Pancreas (tissue), 10 donors: ENCODE results near the gene SALL1. TPM values are rescaled to one million over a fixed set of nuclear protein-coding genes. Genes with fewer than 3 reads are reported as not detected.

ENCODE experiments used
- ATAC-seq, 4 donors: fragments of 200-7000 bp; cut with Tn5 transposase; one replicate each; pipeline versions ENCODE4 v1.8.0 to v1.9.1; 2020; ENCODE audit warnings: mild to moderate bottlenecking in 4 of 4, moderate library complexity in 4 of 4
- DNase-seq, 6 donors: peaks; one replicate each; pipeline ENCODE4 v3.0.0-alpha.2; 2020
- FAIRE-seq: peaks from 2 replicates; lab custom pipeline; 2012; peaks lifted over from hg19 to GRCh38; lab: Jason Lieb, UNC
- H3K27ac ChIP-seq, 4 donors: fragments of 200-600 bp; sonication (generic); 1 replicate in 3 of 4; 2 replicates in 1 of 4; pipeline versions ENCODE4 v1.5.0 to v1.8.0; 2020
- H3K27me3 ChIP-seq, 4 donors: fragments of 200-600 bp; one replicate each; pipeline ENCODE4 v1.8.0; 2021
- H3K36me3 ChIP-seq, 3 donors: fragments of 200-600 bp; sonication (generic) in 1 of 3; one replicate each; pipeline versions ENCODE4 v1.5.0 to v1.8.0; 2020 to 2021
- H3K4me1 ChIP-seq, 3 donors: fragments of 200-600 bp; one replicate each; pipeline ENCODE4 v1.8.0; 2021
- H3K4me3 ChIP-seq, 4 donors: fragments of 200-600 bp; sonication (generic) in 2 of 4; one replicate each; pipeline versions ENCODE4 v1.5.0 to v1.8.0; 2020 to 2021
- H3K9me3 ChIP-seq, 4 donors: fragments of 200-600 bp; one replicate each; pipeline ENCODE4 v1.8.0; 2021
- CTCF ChIP-seq, 4 donors: fragments of 200-600 bp; sonication (generic) in 3 of 4; IDR thresholded peaks; one replicate each; pipeline versions ENCODE4 v1.5.0 to v1.8.0; 2021; ENCODE audit warnings: antibody characterized with exemption in 4 of 4
- WGBS, 2 donors: extraction: QIAGEN DNeasy Blood & Tissue Kit; methylation state at CpG; one replicate each; pipeline ENCODE4 v1.1.7; 2013; 5-methylcytosine and 5-hydroxymethylcytosine counted together
- intact Hi-C, 3 donors: fragments of 100-400 bp; cut with DNase I; formaldehyde crosslinking; loops; one replicate each; pipeline versions ENCODE4 v1.11.1 to v1.14.2; 2022
- polyA plus RNA-seq, 2 donors: library from polyadenylated mRNA; stranded (reverse); fragments of 200-250 nt; gene quantifications; one replicate each; pipeline ENCODE4 v1.2.3, GENCODE V29; 2013
- total RNA-seq, 6 donors: library from RNA; stranded (reverse); fragmentation: NEBNext Ultra II Directional in 4 of 6; extraction: Animal tissue kit (Norgen Biotek cat#: 25700) in 4 of 6; gene quantifications; one replicate each; pipeline versions ENCODE4 v1.2.1 to v1.2.4, GENCODE V29; 2021 to 2023
- donor health status: healthy with polysubstance abuse.
- donor health status: DM: no; HTN: no; CAD: no; lungs with moderate emphysema.
- donor health status: DM: no; HTN: no; CAD: no.
- donor health status: control.
- donor health status: control.
- donor health status: Bipolar disorder and iron deficiency.
- donor health status: DM: yes; HTN: yes; CAD: no.
- donor health status: DM: no; HTN: no; CAD: no.
- donor health status: DM: no; HTN: no; CAD: no.
- donor health status: DM: yes; HTN: yes; CAD: no.

SALL1 gene
- total and polyA plus RNA-seq, 8 donors = 0.39 to 2.0 (median 0.62) TPM

- FAIRE-seq = no peak
Measured at GRCh38 chr16:51139568-51139967, 11.5 kb downstream of the SALL1 start.

GRCh38 chr16:51138178-51138577, 12.9 kb downstream of the SALL1 start:
- Histone ChIP-seq H3K4me3 (no peak overlapping the region), H3K27ac (no peak overlapping the region), H3K36me3 (no peaks in the 10 kb centered on the region), H3K27me3 (peaks cover 0 to 29% (median 5%) of the 10 kb centered on the region in 4 donors), H3K9me3 (no peaks in the 10 kb centered on the region), H3K4me1 (no peaks in the 10 kb centered on the region)
- FAIRE-seq (no peak), DNase-seq (no peak), ATAC-seq (no peak)
- WGBS, 2 donors = 51 to 53% methylated on average over 10 of the region's 10 CpGs
- intact Hi-C loops = no loop called here
- TF ChIP-seq CTCF (IDR thresholded peaks at IDR 0.05) = no peak

More at GRCh38 chr16:51139568-51139967, 11.5 kb downstream of the SALL1 start:
- Histone ChIP-seq H3K27me3 (peaks cover 0 to 23% (median 3%) of the 10 kb centered on the region in 4 donors), H3K4me1 (no peaks in the 10 kb centered on the region), H3K27ac (no peak overlapping the region), H3K9me3 (no peaks in the 10 kb centered on the region), H3K36me3 (no peaks in the 10 kb centered on the region), H3K4me3 (no peak overlapping the region)
- DNase-seq (no peak), ATAC-seq (no peak)
- WGBS, 2 donors = 77 to 87% methylated on average over 11 of the region's 11 CpGs
- no peak for TF ChIP-seq CTCF (IDR thresholded peaks at IDR 0.05)
- intact Hi-C loops = no loop called here

- ATAC-seq (no peak), DNase-seq (peak in 1 of 6 donors; percentile 45), FAIRE-seq (no peak)
- TF ChIP-seq CTCF (IDR thresholded peaks at IDR 0.05) = no peak
- Histone ChIP-seq H3K4me3 (no peak overlapping the region), H3K27me3 (peaks cover 0 to 24% (median 5%) of the 10 kb centered on the region in 4 donors), H3K9me3 (no peaks in the 10 kb centered on the region), H3K27ac (no peak overlapping the region), H3K36me3 (no peaks in the 10 kb centered on the region), H3K4me1 (no peaks in the 10 kb centered on the region)
- intact Hi-C loops = no loop called here
- WGBS, 2 donors = 70 to 78% methylated on average over 18 of the region's 18 CpGs
Measured at GRCh38 chr16:51137097-51137496, 14.0 kb downstream of the SALL1 start.

- no peak for TF ChIP-seq CTCF (IDR thresholded peaks at IDR 0.05)
- 24 to 28% methylated on average over 29 to 34 of the region's 34 CpGs for WGBS, 2 donors
- Histone ChIP-seq H3K36me3 (no peaks in the 10 kb centered on the region), H3K4me1 (no peaks in the 10 kb centered on the region), H3K27ac (no peak overlapping the region), H3K27me3 (peaks cover 0 to 18% (median 5%) of the 10 kb centered on the region in 4 donors), H3K9me3 (no peaks in the 10 kb centered on the region), H3K4me3 (no peak overlapping the region)
- no peak for ATAC-seq
- FAIRE-seq = no peak
- intact Hi-C loops = no loop called here
- DNase-seq = peak in 1 of 6 donors; percentile 49
Measured at GRCh38 chr16:51134876-51135275, 16.2 kb downstream of the SALL1 start.

- 4% methylated on average over 41 to 44 of the region's 44 CpGs for WGBS, 2 donors
- TF ChIP-seq CTCF (IDR thresholded peaks at IDR 0.05) = no peak
- Histone ChIP-seq H3K4me1 (no peaks in the 10 kb centered on the region), H3K27ac (no peak overlapping the region), H3K36me3 (no peaks in the 10 kb centered on the region), H3K4me3 (no peak overlapping the region), H3K27me3 (peaks cover 0 to 18% (median 5%) of the 10 kb centered on the region in 4 donors), H3K9me3 (no peaks in the 10 kb centered on the region)
- ATAC-seq = no peak
- intact Hi-C loops = no loop called here
- no peak for FAIRE-seq
- peak in 1 of 6 donors; percentile 67 for DNase-seq
Measured at GRCh38 chr16:51134269-51134812, 16.7 kb downstream of the SALL1 start.
